Mesothelial cell of epicardium (in vitro differentiated cells): Measurements from ENCODE around the gene ETS1. TPM values are rescaled to one million over a fixed set of nuclear protein-coding genes. Genes with fewer than 3 reads are reported as not detected.

Source experiments
- DNase-seq, 2 experiments: peaks; one replicate each; pipeline ENCODE4 v3.0.0; 2021; ENCODE audit warnings: low spot score in 2 of 2; ENCODE audit not compliant: unreplicated experiment in 2 of 2
- H3K27ac Mint-ChIP-seq: 2 replicates; pipeline ENCODE4 v1.8.0; 2021; ENCODE audit warnings: mixed read lengths
- H3K27me3 Mint-ChIP-seq: 2 replicates; pipeline ENCODE4 v1.8.0; 2021; ENCODE audit warnings: low read depth, mixed read lengths
- H3K36me3 Mint-ChIP-seq: 2 replicates; pipeline ENCODE4 v1.8.0; 2021; ENCODE audit warnings: mixed read lengths
- H3K4me1 Mint-ChIP-seq: 2 replicates; pipeline ENCODE4 v1.8.0; 2021; ENCODE audit warnings: mixed read lengths
- H3K4me3 Mint-ChIP-seq: 2 replicates; pipeline ENCODE4 v1.8.0; 2021; ENCODE audit warnings: mild to moderate bottlenecking, moderate library complexity, mixed read lengths
- H3K9me3 Mint-ChIP-seq: 2 replicates; pipeline ENCODE4 v1.8.0; 2021; ENCODE audit warnings: mixed read lengths
- CTCF ChIP-seq: fragments of 200-600 bp; sonication (generic); IDR thresholded peaks from one replicate; pipeline ENCODE4 v1.5.0; 2021; ENCODE audit warnings: antibody characterized with exemption; ENCODE audit not compliant: unreplicated experiment
- total RNA-seq: library from RNA; stranded (reverse); gene quantifications from 3 replicates; pipeline ENCODE4 v1.2.1, GENCODE V29; 2021

The ETS1 gene
- total RNA-seq, 1 donor from 2014 or later, result 29.7 TPM

DNA sequence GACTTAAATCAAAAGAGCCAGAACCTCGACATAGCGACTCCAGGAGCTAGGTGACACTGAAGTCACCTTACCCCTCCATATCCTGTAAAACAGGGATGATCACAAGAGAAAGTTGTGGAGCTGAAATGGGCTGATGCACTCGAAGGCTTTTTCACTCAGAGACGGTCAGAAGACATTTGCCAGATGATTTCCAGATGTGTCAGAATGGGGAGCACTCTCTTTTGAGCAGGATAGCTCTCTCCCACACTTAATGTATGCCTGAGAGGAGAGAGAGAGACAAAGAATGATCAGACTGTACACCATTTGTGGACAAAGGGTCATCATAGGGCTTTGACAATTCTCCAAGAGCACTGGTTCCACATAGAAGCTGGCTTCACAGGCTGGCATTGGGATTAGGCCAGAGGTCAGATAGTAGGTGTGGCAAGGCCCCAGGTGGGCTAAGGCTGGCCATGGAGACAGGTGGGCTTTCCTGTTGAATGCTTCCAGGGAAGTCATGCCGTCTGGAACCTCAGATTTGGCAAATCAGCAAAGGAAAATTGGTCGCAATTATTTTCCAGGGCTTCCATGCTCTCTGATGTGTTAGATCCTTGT, 42.3 kb upstream of the ETS1 start:
- peaks cover 11% of the 10 kb centered on the region for H3K4me1 Mint-ChIP-seq
- H3K27ac Mint-ChIP-seq, result no peak overlapping the region
- no peaks in the 10 kb centered on the region for H3K9me3 Mint-ChIP-seq
- H3K27me3 Mint-ChIP-seq, result no peaks in the 10 kb centered on the region
- TF ChIP-seq CTCF, result no peak
- no peak for DNase-seq
- H3K36me3 Mint-ChIP-seq, result no peaks in the 10 kb centered on the region
- H3K4me3 Mint-ChIP-seq, result no peak overlapping the region

DNA sequence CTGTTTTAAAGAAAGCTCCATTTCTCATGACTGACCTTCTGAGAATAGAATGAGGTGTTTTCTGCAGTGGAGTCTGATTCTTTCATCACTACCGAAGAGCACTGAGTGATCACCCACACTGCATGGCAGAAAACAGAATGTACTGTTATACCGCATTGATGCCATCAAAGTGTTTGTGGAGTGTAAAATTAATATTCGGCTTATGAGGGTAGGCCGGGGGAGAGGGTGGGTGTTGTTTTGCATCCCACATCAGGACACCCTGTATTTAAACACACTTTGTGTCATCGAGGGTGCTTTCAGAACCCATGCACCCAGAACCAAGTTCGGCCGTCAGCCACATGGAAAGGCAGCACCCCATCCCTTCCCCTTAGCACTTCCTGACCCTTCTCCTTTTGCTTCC, 41.3 kb upstream of the ETS1 start:
- Mint-ChIP-seq H3K9me3 (no peaks in the 10 kb centered on the region), H3K4me3 (no peak overlapping the region), H3K27ac (no peak overlapping the region), H3K36me3 (no peaks in the 10 kb centered on the region), H3K4me1 (peaks cover 11% of the 10 kb centered on the region), H3K27me3 (no peaks in the 10 kb centered on the region)
- no peak for DNase-seq
- no peak for TF ChIP-seq CTCF

GRCh38 chr11:128628325-128628673, 40.9 kb upstream of the ETS1 start:
- no peak for TF ChIP-seq CTCF
- no peaks in the 10 kb centered on the region for H3K27me3 Mint-ChIP-seq
- H3K4me1 Mint-ChIP-seq, result peaks cover 11% of the 10 kb centered on the region

GRCh38 chr11:128627666-128628324, 40.4 kb upstream of the ETS1 start:
- H3K4me1 Mint-ChIP-seq, result peaks cover 11% of the 10 kb centered on the region
- no peak for DNase-seq
- no peak overlapping the region for H3K27ac Mint-ChIP-seq
- no peaks in the 10 kb centered on the region for H3K9me3 Mint-ChIP-seq
- TF ChIP-seq CTCF, result no peak
- H3K27me3 Mint-ChIP-seq, result no peaks in the 10 kb centered on the region
- no peaks in the 10 kb centered on the region for H3K36me3 Mint-ChIP-seq
- no peak overlapping the region for H3K4me3 Mint-ChIP-seq

More at GRCh38 chr11:128628325-128628673, 40.9 kb upstream of the ETS1 start:
- Mint-ChIP-seq H3K9me3 (no peaks in the 10 kb centered on the region), H3K4me3 (no peak overlapping the region), H3K27ac (no peak overlapping the region), H3K36me3 (no peaks in the 10 kb centered on the region)
- no peak for DNase-seq

DNA sequence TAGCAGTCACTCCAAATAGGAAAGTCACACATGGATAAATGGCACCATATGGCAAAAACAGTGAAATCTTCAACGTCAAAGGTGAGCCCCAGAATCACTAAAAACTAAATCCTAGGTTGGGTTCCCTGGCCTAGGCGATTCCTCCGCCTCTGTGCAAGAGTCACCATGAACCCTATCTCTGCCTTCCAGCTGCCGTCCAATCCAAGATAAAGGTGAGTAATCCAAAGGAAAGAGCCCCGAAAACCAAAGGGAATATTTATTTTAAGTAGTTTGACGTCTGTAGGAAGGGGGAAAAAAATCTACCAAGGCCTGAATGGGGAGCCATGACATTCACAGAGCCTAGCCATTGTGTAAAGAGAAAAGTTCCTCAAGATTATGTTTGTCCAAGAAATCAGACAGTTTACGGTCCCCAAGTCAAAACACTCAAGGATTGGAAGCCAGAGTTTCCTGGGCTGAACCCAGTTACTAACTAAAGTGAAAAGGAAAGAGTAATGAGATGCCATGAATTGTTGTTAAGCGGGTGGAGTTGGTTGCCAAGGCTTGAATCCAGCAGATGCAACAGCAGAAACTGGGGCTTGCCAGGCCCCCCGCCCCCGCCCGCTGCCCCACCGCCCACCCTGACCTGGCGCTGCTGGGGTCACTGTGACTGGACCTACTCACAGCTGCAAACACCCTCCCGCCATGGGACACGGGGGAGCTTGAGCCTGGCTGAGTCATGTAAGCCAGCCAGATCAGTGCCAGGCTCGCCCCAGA, 39.7 kb upstream of the ETS1 start:
- Mint-ChIP-seq H3K4me3 (no peak overlapping the region), H3K36me3 (no peaks in the 10 kb centered on the region), H3K27me3 (peaks cover 2% of the 10 kb centered on the region), H3K27ac (no peak overlapping the region), H3K9me3 (no peaks in the 10 kb centered on the region), H3K4me1 (peaks cover 11% of the 10 kb centered on the region)
- no peak for TF ChIP-seq CTCF
- DNase-seq, result no peak
